ENCODE measurements around the gene PRCD.

Gene PRCD

GRCh38 chr17:76567634-76568432, 28.0 kb downstream of the PRCD start:
- H3K4me3 ChIP-seq (ENCODE audit: low read depth, low read length) = no peak overlapping the region

GRCh38 chr17:76568811-76569221, 29.0 kb downstream of the PRCD start:
- no peak overlapping the region for H3K4me3 ChIP-seq (ENCODE audit: low read depth, low read length)

GRCh38 chr17:76569607-76570279, 29.9 kb downstream of the PRCD start:
- H3K4me3 ChIP-seq (ENCODE audit: low read depth, low read length) = no peak overlapping the region

- H3K4me3 ChIP-seq (ENCODE audit: low read depth, low read length) = no peak overlapping the region
These were observed 30.6 kb downstream of the PRCD start for GRCh38 chr17:76570457-76570856.

- H3K4me3 ChIP-seq (ENCODE audit: low read depth, low read length) = no peak overlapping the region
These were observed 31.1 kb downstream of the PRCD start for GRCh38 chr17:76570877-76571471.

GRCh38 chr17:76572201-76572910, 32.5 kb downstream of the PRCD start:
- no peak overlapping the region for H3K4me3 ChIP-seq (ENCODE audit: low read depth, low read length)

- H3K4me3 ChIP-seq (ENCODE audit: low read depth, low read length) = no peak overlapping the region
These were observed 33.3 kb downstream of the PRCD start for GRCh38 chr17:76573096-76573495.

- H3K4me3 ChIP-seq (ENCODE audit: low read depth, low read length) = no peak overlapping the region
These were observed 34.3 kb downstream of the PRCD start for GRCh38 chr17:76574166-76574565.

- no peak overlapping the region for H3K4me3 ChIP-seq (ENCODE audit: low read depth, low read length)
These were observed 35.7 kb downstream of the PRCD start for GRCh38 chr17:76575570-76575969.

GRCh38 chr17:76576189-76576588, 36.3 kb downstream of the PRCD start:
- H3K4me3 ChIP-seq (ENCODE audit: low read depth, low read length) = no peak overlapping the region

GRCh38 chr17:76577876-76578275, 38.0 kb downstream of the PRCD start:
- H3K4me3 ChIP-seq (ENCODE audit: low read depth, low read length) = no peak overlapping the region

- H3K4me3 ChIP-seq (ENCODE audit: low read depth, low read length) = no peak overlapping the region
These were observed 38.5 kb downstream of the PRCD start for GRCh38 chr17:76578376-76578775.

- no peak overlapping the region for H3K4me3 ChIP-seq (ENCODE audit: low read depth, low read length)
These were observed 39.4 kb downstream of the PRCD start for GRCh38 chr17:76579281-76579680.

GRCh38 chr17:76581515-76581914, 41.7 kb downstream of the PRCD start:
- no peak overlapping the region for H3K4me3 ChIP-seq (ENCODE audit: low read depth, low read length)

- no peak overlapping the region for H3K4me3 ChIP-seq (ENCODE audit: low read depth, low read length)
These were observed 42.8 kb downstream of the PRCD start for GRCh38 chr17:76582660-76583059.

- H3K4me3 ChIP-seq (ENCODE audit: low read depth, low read length) = peak overlapping the region; percentile 31
These were observed 44.7 kb downstream of the PRCD start for GRCh38 chr17:76584427-76585032.

GRCh38 chr17:76585033-76585648, 45.3 kb downstream of the PRCD start:
- peak overlapping the region; percentile 31 for H3K4me3 ChIP-seq (ENCODE audit: low read depth, low read length)

- peak within 1 kb of the TSS; percentile 31 for H3K4me3 ChIP-seq (ENCODE audit: low read depth, low read length)
These were observed 46.1 kb downstream of the PRCD start, which contains the start of gene ST6GALNAC2 for GRCh38 chr17:76585649-76586593. Gene ST6GALNAC2 (minus strand): TSS chr17:76585860. CDS start chr17:76585808, 52 bp downstream.

Data from iPS-11a (cell line).